ENCODE results near the gene RIPPLY3.
"Not testable (repeated sequence)": the region's sequence is repeated elsewhere in the genome, so short reads cannot be mapped to it uniquely, and the experiment has no call there.

Gene RIPPLY3

DNA sequence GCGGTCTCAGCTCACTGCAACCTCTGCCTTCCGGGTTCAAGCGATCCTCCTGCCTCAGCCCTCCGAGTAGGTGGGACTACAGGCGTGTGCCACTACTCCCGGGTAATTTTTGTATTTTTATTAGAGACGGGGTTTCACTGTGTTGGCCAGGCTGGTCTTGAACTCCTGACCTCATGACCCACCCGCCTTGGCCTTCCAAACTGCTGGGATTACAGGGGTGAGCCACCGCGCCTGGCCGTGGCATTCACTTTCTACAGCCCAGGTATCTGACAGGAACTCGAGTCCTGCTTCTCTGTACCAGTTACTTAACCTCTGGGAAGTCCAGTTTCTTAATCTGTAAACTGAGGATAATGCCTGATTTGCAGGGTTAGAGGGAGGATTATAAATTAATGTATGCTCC lies 3.7 kb upstream of the RIPPLY3 start:
- H3K36me3 ChIP-seq (ENCODE audit: control insufficient read depth, low read depth, low read length); H3K4me3 ChIP-seq (ENCODE audit: low read length); H3K9me3 ChIP-seq (ENCODE audit: control insufficient read depth, low read depth, low read length); H3K9ac ChIP-seq (ENCODE audit: low read length); H3K27ac ChIP-seq (ENCODE audit: low read length); H3K4me1 ChIP-seq (ENCODE audit: control insufficient read depth, low read depth, low read length): not testable (repeated sequence)
- H3K27me3 ChIP-seq (ENCODE audit: control insufficient read depth, insufficient read depth, low read length) = peaks cover 35% of the 10 kb centered on the region

DNA sequence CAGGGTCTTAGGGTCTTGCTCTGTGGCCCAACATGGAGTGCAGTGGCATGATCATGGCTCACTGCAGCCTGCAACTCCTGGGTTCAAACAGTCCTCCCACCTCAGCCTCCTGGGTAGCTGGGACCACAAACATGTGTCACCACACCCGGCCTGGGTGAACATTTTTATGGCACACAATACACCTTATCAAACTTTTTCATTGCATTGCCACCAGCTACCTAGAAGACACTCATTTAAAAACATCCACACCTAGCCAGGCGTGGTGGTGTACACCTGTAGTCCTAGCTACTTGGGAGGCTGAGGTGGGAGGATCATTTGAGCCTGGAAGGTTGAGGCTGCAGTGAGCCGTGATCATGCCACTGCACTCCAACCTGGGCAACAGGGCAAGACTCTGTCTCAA lies 2.6 kb upstream of the RIPPLY3 start:
- H3K36me3 ChIP-seq (ENCODE audit: control insufficient read depth, low read depth, low read length); H3K4me3 ChIP-seq (ENCODE audit: low read length); H3K9ac ChIP-seq (ENCODE audit: low read length); H3K27ac ChIP-seq (ENCODE audit: low read length); H3K9me3 ChIP-seq (ENCODE audit: control insufficient read depth, low read depth, low read length); H3K4me1 ChIP-seq (ENCODE audit: control insufficient read depth, low read depth, low read length): not testable (repeated sequence)
- H3K27me3 ChIP-seq (ENCODE audit: control insufficient read depth, insufficient read depth, low read length) = peaks cover 46% of the 10 kb centered on the region

DNA sequence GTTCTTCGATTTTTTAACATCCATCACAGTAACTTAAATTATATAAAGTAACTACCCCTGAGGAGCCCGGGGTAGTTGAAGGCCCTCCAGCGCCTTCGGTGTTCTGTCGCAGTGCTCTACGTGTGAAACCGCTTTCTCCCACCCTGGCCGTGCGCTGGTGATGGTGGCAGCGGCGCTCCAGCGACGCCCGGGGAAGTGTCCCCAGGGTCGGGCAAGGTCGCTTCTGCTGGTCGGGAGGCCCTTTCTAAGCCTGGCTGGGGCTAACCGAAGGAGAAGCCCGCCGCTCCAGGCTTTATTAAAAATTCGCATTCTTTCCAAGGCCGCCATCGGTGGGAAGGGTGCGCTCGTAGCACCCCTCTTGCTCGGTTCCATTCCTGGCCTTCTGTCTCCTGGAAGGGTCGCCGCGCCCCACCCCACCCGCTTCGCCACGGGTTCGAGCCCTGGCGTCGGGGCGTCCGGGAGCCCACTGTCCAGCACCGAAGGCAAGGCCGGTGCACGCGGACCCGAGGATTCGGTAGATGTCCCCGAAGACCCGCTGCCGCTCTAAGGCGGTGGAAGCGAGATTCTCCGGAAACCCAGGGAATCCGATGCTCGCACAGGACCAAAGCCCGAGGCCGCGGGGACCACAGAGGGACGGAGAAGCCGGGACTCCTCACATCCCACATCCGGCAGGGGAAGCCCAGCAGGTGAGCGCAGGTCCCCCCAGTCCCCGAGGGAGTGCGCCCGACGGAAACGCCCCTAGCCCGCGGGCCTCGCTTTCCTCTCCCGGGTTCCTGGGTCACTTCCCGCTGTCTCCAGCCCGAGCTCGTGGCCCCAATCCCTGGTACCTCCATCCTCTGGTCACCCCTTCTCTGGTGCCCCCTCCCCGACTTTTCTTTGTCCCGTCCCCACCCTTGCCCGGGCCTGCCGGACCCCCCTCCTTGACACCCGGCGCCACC lies 685 bp upstream of the RIPPLY3 start:
- peak overlapping the region; percentile 63 for H3K4me3 ChIP-seq (ENCODE audit: low read length)
- peaks cover 55% of the 10 kb centered on the region for H3K27me3 ChIP-seq (ENCODE audit: control insufficient read depth, insufficient read depth, low read length)
- no peaks in the 10 kb centered on the region for H3K36me3 ChIP-seq (ENCODE audit: control insufficient read depth, low read depth, low read length)
- H3K9me3 ChIP-seq (ENCODE audit: control insufficient read depth, low read depth, low read length) = no peaks in the 10 kb centered on the region
- no peak overlapping the region for H3K9ac ChIP-seq (ENCODE audit: low read length)
- no peak overlapping the region for H3K27ac ChIP-seq (ENCODE audit: low read length)
- peaks cover 8% of the 10 kb centered on the region for H3K4me1 ChIP-seq (ENCODE audit: control insufficient read depth, low read depth, low read length)

DNA sequence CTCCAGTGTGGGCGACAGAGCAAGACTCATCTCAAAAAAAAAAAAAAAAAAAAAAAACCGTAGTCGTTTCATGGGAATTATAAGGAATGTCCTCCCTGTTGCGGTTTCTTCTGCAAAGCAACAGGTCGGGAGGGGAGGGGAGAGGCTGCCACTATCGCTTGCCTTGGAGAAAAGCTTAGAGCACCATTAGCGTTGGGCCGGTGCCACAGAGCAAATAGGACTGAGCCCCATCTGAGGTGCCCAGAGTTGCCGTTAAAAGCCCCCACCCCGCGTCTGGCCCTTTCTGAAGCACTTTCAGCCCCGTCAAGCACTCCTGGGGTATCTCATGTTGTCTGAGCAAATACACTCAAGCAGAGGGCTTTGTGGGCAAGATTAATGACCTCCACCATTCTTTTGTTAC lies 2.2 kb downstream of the RIPPLY3 start:
- Histone ChIP-seq H3K27ac (ENCODE audit: low read length) (no peak overlapping the region), H3K27me3 (ENCODE audit: control insufficient read depth, insufficient read depth, low read length) (peaks cover 55% of the 10 kb centered on the region), H3K36me3 (ENCODE audit: control insufficient read depth, low read depth, low read length) (no peaks in the 10 kb centered on the region), H3K4me1 (ENCODE audit: control insufficient read depth, low read depth, low read length) (peaks cover 3% of the 10 kb centered on the region), H3K9ac (ENCODE audit: low read length) (no peak overlapping the region), H3K4me3 (ENCODE audit: low read length) (no peak overlapping the region), H3K9me3 (ENCODE audit: control insufficient read depth, low read depth, low read length) (no peaks in the 10 kb centered on the region)

- H3K4me3 ChIP-seq (ENCODE audit: low read length) = peak overlapping the region; percentile 51
- H3K9me3 ChIP-seq (ENCODE audit: control insufficient read depth, low read depth, low read length) = no peaks in the 10 kb centered on the region
- H3K36me3 ChIP-seq (ENCODE audit: control insufficient read depth, low read depth, low read length) = no peaks in the 10 kb centered on the region
- H3K27me3 ChIP-seq (ENCODE audit: control insufficient read depth, insufficient read depth, low read length) = peaks cover 50% of the 10 kb centered on the region
- peaks cover 3% of the 10 kb centered on the region for H3K4me1 ChIP-seq (ENCODE audit: control insufficient read depth, low read depth, low read length)
- H3K27ac ChIP-seq (ENCODE audit: low read length) = no peak overlapping the region
- H3K9ac ChIP-seq (ENCODE audit: low read length) = no peak overlapping the region
Measured at GRCh38 chr21:37009740-37010341, 3.3 kb downstream of the RIPPLY3 start.

DNA sequence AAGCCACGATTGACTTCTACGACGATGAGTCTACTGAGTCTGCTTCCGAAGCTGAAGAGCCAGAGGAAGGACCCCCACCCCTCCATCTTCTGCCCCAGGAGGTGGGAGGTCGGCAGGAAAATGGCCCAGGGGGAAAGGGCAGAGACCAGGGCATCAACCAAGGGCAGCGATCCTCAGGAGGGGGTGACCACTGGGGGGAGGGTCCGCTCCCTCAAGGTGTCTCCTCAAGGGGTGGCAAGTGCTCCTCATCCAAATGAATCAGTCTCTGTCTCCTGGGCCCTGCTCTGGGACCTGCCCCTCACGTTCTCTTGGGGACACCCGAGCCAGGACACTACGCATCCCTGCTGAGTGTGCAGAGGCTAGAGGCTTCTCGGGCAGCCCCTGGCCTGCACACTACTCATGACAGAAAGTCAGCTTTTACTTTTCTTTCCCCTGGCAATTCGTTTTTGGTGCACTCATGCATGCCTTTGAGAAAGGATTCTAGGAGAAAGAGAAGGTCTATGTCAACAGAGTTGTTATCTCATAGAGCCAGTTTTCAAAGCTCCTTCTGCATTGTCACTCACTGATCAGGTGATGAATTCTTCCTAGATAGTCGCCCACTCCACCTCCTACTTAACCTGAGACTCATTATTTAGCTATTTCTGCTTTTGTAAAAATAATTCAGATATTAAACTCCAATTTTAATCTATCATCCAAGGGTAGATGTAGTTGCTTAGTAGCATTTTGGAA lies 11.6 kb downstream of the RIPPLY3 start:
- Histone ChIP-seq H3K4me3 (ENCODE audit: low read length) (no peak overlapping the region), H3K9me3 (ENCODE audit: control insufficient read depth, low read depth, low read length) (no peaks in the 10 kb centered on the region), H3K27ac (ENCODE audit: low read length) (no peak overlapping the region), H3K36me3 (ENCODE audit: control insufficient read depth, low read depth, low read length) (no peaks in the 10 kb centered on the region), H3K4me1 (ENCODE audit: control insufficient read depth, low read depth, low read length) (no peaks in the 10 kb centered on the region), H3K9ac (ENCODE audit: low read length) (no peak overlapping the region), H3K27me3 (ENCODE audit: control insufficient read depth, insufficient read depth, low read length) (no peaks in the 10 kb centered on the region)

- H3K9me3 ChIP-seq (ENCODE audit: control insufficient read depth, low read depth, low read length) = no peaks in the 10 kb centered on the region
- H3K27me3 ChIP-seq (ENCODE audit: control insufficient read depth, insufficient read depth, low read length) = no peaks in the 10 kb centered on the region
- H3K9ac ChIP-seq (ENCODE audit: low read length) = no peak overlapping the region
- H3K36me3 ChIP-seq (ENCODE audit: control insufficient read depth, low read depth, low read length) = no peaks in the 10 kb centered on the region
- no peak overlapping the region for H3K4me3 ChIP-seq (ENCODE audit: low read length)
- H3K4me1 ChIP-seq (ENCODE audit: control insufficient read depth, low read depth, low read length) = no peaks in the 10 kb centered on the region
- no peak overlapping the region for H3K27ac ChIP-seq (ENCODE audit: low read length)
Measured at GRCh38 chr21:37026499-37026898, 20.0 kb downstream of the RIPPLY3 start.

DNA sequence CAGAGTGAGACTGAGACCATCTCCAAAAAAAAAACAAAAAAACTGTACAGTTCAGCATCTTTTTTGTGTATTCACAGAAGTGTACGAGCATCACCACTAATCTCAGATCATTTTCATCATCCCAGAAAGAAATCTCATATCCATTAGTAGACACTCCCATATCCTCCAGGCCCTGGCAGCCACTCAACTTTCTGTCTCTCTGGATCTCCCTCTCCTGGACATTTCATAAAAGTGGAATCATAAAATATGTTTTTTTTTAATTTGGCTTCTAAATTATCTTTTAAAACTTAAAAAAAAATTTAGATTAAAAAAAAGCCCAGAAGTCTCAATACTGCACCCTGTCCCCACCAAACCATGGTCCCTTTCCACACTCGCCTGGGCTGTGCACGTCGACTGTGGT lies 22.1 kb downstream of the RIPPLY3 start:
- Histone ChIP-seq H3K27ac (ENCODE audit: low read length) (no peak overlapping the region), H3K9me3 (ENCODE audit: control insufficient read depth, low read depth, low read length) (no peaks in the 10 kb centered on the region), H3K27me3 (ENCODE audit: control insufficient read depth, insufficient read depth, low read length) (no peaks in the 10 kb centered on the region), H3K9ac (ENCODE audit: low read length) (no peak overlapping the region), H3K4me3 (ENCODE audit: low read length) (no peak overlapping the region), H3K4me1 (ENCODE audit: control insufficient read depth, low read depth, low read length) (no peaks in the 10 kb centered on the region), H3K36me3 (ENCODE audit: control insufficient read depth, low read depth, low read length) (no peaks in the 10 kb centered on the region)

GRCh38 chr21:37030864-37031263 lies 24.4 kb downstream of the RIPPLY3 start:
- Histone ChIP-seq H3K36me3 (ENCODE audit: control insufficient read depth, low read depth, low read length) (no peaks in the 10 kb centered on the region), H3K9ac (ENCODE audit: low read length) (no peak overlapping the region), H3K9me3 (ENCODE audit: control insufficient read depth, low read depth, low read length) (no peaks in the 10 kb centered on the region), H3K4me3 (ENCODE audit: low read length) (no peak overlapping the region), H3K27me3 (ENCODE audit: control insufficient read depth, insufficient read depth, low read length) (no peaks in the 10 kb centered on the region), H3K27ac (ENCODE audit: low read length) (no peak overlapping the region), H3K4me1 (ENCODE audit: control insufficient read depth, low read depth, low read length) (no peaks in the 10 kb centered on the region)

- no peak overlapping the region for H3K27ac ChIP-seq (ENCODE audit: low read length)
- no peaks in the 10 kb centered on the region for H3K4me1 ChIP-seq (ENCODE audit: control insufficient read depth, low read depth, low read length)
- peaks cover 3% of the 10 kb centered on the region for H3K27me3 ChIP-seq (ENCODE audit: control insufficient read depth, insufficient read depth, low read length)
- no peaks in the 10 kb centered on the region for H3K36me3 ChIP-seq (ENCODE audit: control insufficient read depth, low read depth, low read length)
- H3K4me3 ChIP-seq (ENCODE audit: low read length) = no peak overlapping the region
- H3K9me3 ChIP-seq (ENCODE audit: control insufficient read depth, low read depth, low read length) = no peaks in the 10 kb centered on the region
- no peak overlapping the region for H3K9ac ChIP-seq (ENCODE audit: low read length)
Measured at GRCh38 chr21:37032293-37032692, 25.8 kb downstream of the RIPPLY3 start.

- Histone ChIP-seq H3K9ac (ENCODE audit: low read length) (no peak overlapping the region), H3K27me3 (ENCODE audit: control insufficient read depth, insufficient read depth, low read length) (peaks cover 10% of the 10 kb centered on the region), H3K27ac (ENCODE audit: low read length) (no peak overlapping the region), H3K4me1 (ENCODE audit: control insufficient read depth, low read depth, low read length) (no peaks in the 10 kb centered on the region), H3K36me3 (ENCODE audit: control insufficient read depth, low read depth, low read length) (no peaks in the 10 kb centered on the region), H3K9me3 (ENCODE audit: control insufficient read depth, low read depth, low read length) (no peaks in the 10 kb centered on the region), H3K4me3 (ENCODE audit: low read length) (no peak overlapping the region)
Measured at GRCh38 chr21:37032877-37033471, 26.5 kb downstream of the RIPPLY3 start.
